Neural progenitor cell (in vitro differentiated cells): ENCODE data around the gene RASSF4. TPM values are rescaled to one million over a fixed set of nuclear protein-coding genes. Genes with fewer than 3 reads are reported as not detected.

Source experiments
- DNase-seq: peaks from one replicate; pipeline ENCODE4 v3.0.0-alpha.2; 2016; ENCODE audit warnings: low spot score
- H2AFZ ChIP-seq: fragments of 200-600 bp; sonication (generic); replicated peaks from 2 replicates; pipeline ENCODE4 v1.6.1; 2016; ENCODE audit warnings: antibody characterized with exemption
- H3F3A ChIP-seq: fragments of 200-600 bp; sonication (generic); 2 replicates; pipeline ENCODE4 v1.6.1; 2016; ENCODE audit warnings: antibody characterized with exemption, low read depth
- H3K27ac ChIP-seq: fragments of 200-600 bp; sonication (generic); 2 replicates; pipeline ENCODE4 v1.5.1; 2016; ENCODE audit warnings: mild to moderate bottlenecking
- H3K27me3 ChIP-seq: fragments of 200-600 bp; sonication (generic); 2 replicates; pipeline ENCODE4 v1.6.1; 2016; ENCODE audit warnings: mild to moderate bottlenecking, moderate library complexity
- H3K36me3 ChIP-seq: fragments of 200-600 bp; sonication (generic); 2 replicates; pipeline ENCODE4 v1.5.1; 2016
- H3K4me1 ChIP-seq: fragments of 200-600 bp; sonication (generic); 2 replicates; pipeline ENCODE4 v1.6.1; 2016; ENCODE audit warnings: mixed run types
- H3K4me2 ChIP-seq: fragments of 200-600 bp; sonication (generic); 2 replicates; pipeline ENCODE4 v1.6.1; 2016
- H3K4me3 ChIP-seq: fragments of 200-600 bp; sonication (generic); 2 replicates; pipeline ENCODE4 v1.5.1; 2016
- H3K79me2 ChIP-seq: fragments of 200-600 bp; sonication (generic); 2 replicates; pipeline ENCODE4 v1.6.1; 2016; ENCODE audit warnings: low read depth
- H3K9ac ChIP-seq: fragments of 200-600 bp; sonication (generic); 2 replicates; pipeline ENCODE4 v1.6.1; 2016
- H3K9me3 ChIP-seq: fragments of 200-600 bp; sonication (generic); 2 replicates; pipeline ENCODE4 v1.5.1; 2016; ENCODE audit warnings: low read depth
- H4K20me1 ChIP-seq: fragments of 200-600 bp; sonication (generic); 2 replicates; pipeline ENCODE4 v1.6.1; 2016; ENCODE audit warnings: low read depth
- H3K27ac Mint-ChIP-seq: 3 replicates; pipeline ENCODE4 v1.8.0; 2021; ENCODE audit warnings: mixed read lengths
- H3K27me3 Mint-ChIP-seq: 2 replicates; pipeline ENCODE4 v1.8.0; 2022; ENCODE audit warnings: low read depth, mild to moderate bottlenecking, inconsistent platforms, moderate library complexity, mixed read lengths; ENCODE audit not compliant: insufficient read depth
- H3K36me3 Mint-ChIP-seq: 3 replicates; pipeline ENCODE4 v1.8.0; 2021; ENCODE audit warnings: mixed read lengths
- H3K4me1 Mint-ChIP-seq: 3 replicates; pipeline ENCODE4 v1.8.0; 2021; ENCODE audit warnings: mixed read lengths
- H3K4me3 Mint-ChIP-seq: 3 replicates; pipeline ENCODE4 v1.8.0; 2021; ENCODE audit warnings: mild to moderate bottlenecking, moderate library complexity, mixed read lengths
- H3K9me3 Mint-ChIP-seq: 3 replicates; pipeline ENCODE4 v1.8.0; 2020; ENCODE audit warnings: mixed read lengths
- CTCF ChIP-seq: fragments of 200-600 bp; sonication (generic); IDR thresholded peaks from 2 replicates; pipeline ENCODE4 v1.5.1; 2017; ENCODE audit warnings: antibody characterized with exemption, mild to moderate bottlenecking
- EZH2 ChIP-seq: fragments of 200-600 bp; sonication (generic); IDR thresholded peaks from 2 replicates; pipeline ENCODE4 v1.6.1; 2017; ENCODE audit warnings: antibody characterized with exemption, mild to moderate bottlenecking, moderate library complexity
- EZH2phosphoT487 ChIP-seq: fragments of 200-600 bp; sonication (generic); IDR thresholded peaks from 2 replicates; pipeline ENCODE4 v1.6.1; 2017; ENCODE audit warnings: antibody characterized with exemption
- total RNA-seq: library from RNA; depleted of rRNA; stranded (reverse); fragments of >200 nt; gene quantifications from 2 replicates; pipeline ENCODE4 v1.2.3, GENCODE V29; 2015; ENCODE audit warnings: low replicate concordance

The RASSF4 gene
- total RNA-seq, 1 donor from 2014 or later, result 3.1 TPM

GRCh38 chr10:44992070-44992731 lies 32.6 kb downstream of the RASSF4 start:
- Mint-ChIP-seq H3K4me3 (no peak overlapping the region), H3K36me3 (peaks cover 7% of the 10 kb centered on the region), H3K9me3 (no peaks in the 10 kb centered on the region), H3K27me3 (peaks cover 4% of the 10 kb centered on the region), H3K27ac (no peak overlapping the region), H3K4me1 (peaks cover 35% of the 10 kb centered on the region)
- Histone ChIP-seq H2AFZ (no peak overlapping the region), H3K4me3 (no peak overlapping the region), H3K27ac (no peak overlapping the region), H3F3A (peaks cover 34% of the 10 kb centered on the region), H3K4me1 (peaks cover 36% of the 10 kb centered on the region), H3K9ac (no peak overlapping the region), H3K79me2 (no peaks in the 10 kb centered on the region), H3K27me3 (peaks cover 40% of the 10 kb centered on the region), H3K4me2 (no peak overlapping the region), H3K36me3 (no peaks in the 10 kb centered on the region), H3K9me3 (no peaks in the 10 kb centered on the region), H4K20me1 (peaks cover 13% of the 10 kb centered on the region)
- TF ChIP-seq EZH2phosphoT487 (no peak), EZH2 (no peak), CTCF (no peak)
- DNase-seq, result no peak

- peaks cover 7% of the 10 kb centered on the region for H3K36me3 Mint-ChIP-seq
- TF ChIP-seq EZH2, result no peak
- no peak for TF ChIP-seq CTCF
- no peak for TF ChIP-seq EZH2phosphoT487
- no peaks in the 10 kb centered on the region for H3K9me3 Mint-ChIP-seq
- DNase-seq, result no peak
- H3K27ac Mint-ChIP-seq, result no peak overlapping the region
- Histone ChIP-seq H3K4me1 (peaks cover 36% of the 10 kb centered on the region), H3K9ac (no peak overlapping the region), H3K27ac (no peak overlapping the region), H2AFZ (no peak overlapping the region), H3K4me2 (no peak overlapping the region), H3K27me3 (peaks cover 34% of the 10 kb centered on the region), H3F3A (peaks cover 34% of the 10 kb centered on the region), H4K20me1 (peaks cover 13% of the 10 kb centered on the region), H3K9me3 (no peaks in the 10 kb centered on the region), H3K36me3 (no peaks in the 10 kb centered on the region), H3K79me2 (no peaks in the 10 kb centered on the region), H3K4me3 (no peak overlapping the region)
- H3K4me1 Mint-ChIP-seq, result peaks cover 35% of the 10 kb centered on the region
- peaks cover 4% of the 10 kb centered on the region for H3K27me3 Mint-ChIP-seq
- no peak overlapping the region for H3K4me3 Mint-ChIP-seq
These were observed 33.2 kb downstream of the RASSF4 start for GRCh38 chr10:44992732-44993225.

DNA sequence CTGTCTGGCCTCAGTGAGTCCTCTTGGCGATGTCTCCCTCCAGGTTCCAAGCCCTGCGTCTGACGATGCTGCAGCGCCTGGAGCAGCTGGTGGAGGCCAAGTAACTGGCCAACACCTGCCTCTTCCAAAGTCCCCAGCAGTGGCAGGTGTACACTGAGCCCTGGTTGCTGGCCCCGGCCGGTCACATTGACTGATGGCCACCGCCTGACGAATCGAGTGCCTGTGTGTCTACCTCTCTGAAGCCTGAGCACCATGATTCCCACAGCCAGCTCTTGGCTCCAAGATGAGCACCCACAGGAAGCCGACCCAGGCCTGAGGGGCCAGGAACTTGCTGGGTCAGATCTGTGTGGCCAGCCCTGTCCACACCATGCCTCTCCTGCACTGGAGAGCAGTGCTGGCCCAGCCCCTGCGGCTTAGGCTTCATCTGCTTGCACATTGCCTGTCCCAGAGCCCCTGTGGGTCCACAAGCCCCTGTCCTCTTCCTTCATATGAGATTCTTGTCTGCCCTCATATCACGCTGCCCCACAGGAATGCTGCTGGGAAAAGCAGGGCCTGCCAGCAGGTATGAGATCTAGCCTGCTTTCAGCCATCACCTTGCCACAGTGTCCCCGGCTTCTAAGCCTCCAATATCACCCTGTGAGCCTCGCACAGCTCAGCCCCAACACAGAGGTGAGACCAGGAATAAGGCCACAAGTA lies 33.8 kb downstream of the RASSF4 start:
- Mint-ChIP-seq H3K9me3 (no peaks in the 10 kb centered on the region), H3K36me3 (peaks cover 7% of the 10 kb centered on the region), H3K27me3 (peaks cover 4% of the 10 kb centered on the region), H3K4me3 (peak overlapping the region; percentile 21), H3K27ac (peak overlapping the region; percentile 78), H3K4me1 (peaks cover 33% of the 10 kb centered on the region)
- H3K27ac ChIP-seq, result no peak overlapping the region
- peaks cover 13% of the 10 kb centered on the region for H4K20me1 ChIP-seq
- H3K9ac ChIP-seq, result no peak overlapping the region
- H3K79me2 ChIP-seq, result no peaks in the 10 kb centered on the region
- H2AFZ ChIP-seq, result no peak overlapping the region
- no peak for TF ChIP-seq EZH2
- no peak for TF ChIP-seq CTCF
- no peak overlapping the region for H3K4me2 ChIP-seq
- H3K9me3 ChIP-seq, result no peaks in the 10 kb centered on the region
- peaks cover 28% of the 10 kb centered on the region for H3K27me3 ChIP-seq
- peaks cover 34% of the 10 kb centered on the region for H3F3A ChIP-seq
- peaks cover 36% of the 10 kb centered on the region for H3K4me1 ChIP-seq
- H3K4me3 ChIP-seq, result no peak overlapping the region
- no peak for DNase-seq
- no peaks in the 10 kb centered on the region for H3K36me3 ChIP-seq
